Activated naive CD8-positive, alpha-beta T cell treated with anti-CD3 and anti-CD28 coated beads, Interleukin-2, amount 10 ng/mL, durations not matched to agents 7 days and 5 days (primary cell): ENCODE results near the gene SAMD8. TPM values are rescaled to one million over a fixed set of nuclear protein-coding genes. Genes with fewer than 3 reads are reported as not detected.
"Not testable (repeated sequence)": the region's sequence is repeated elsewhere in the genome, so short reads cannot be mapped to it uniquely, and the experiment has no call there.

Experiments used
- ATAC-seq: fragments of 150-1000 bp; cut with Tn5 transposase; one replicate; pipeline ENCODE4 v1.10.0; 2021; ENCODE audit warnings: low read depth, moderate library complexity
- POLR2A ChIA-PET: fragments of 350-600 bp; sonication (Branson Sonifier 250); formaldehyde crosslinking; loops from one replicate; lab custom pipeline; 2021; ENCODE audit warnings: antibody characterized with exemption; lab: Charles Lee
- DNase-seq: peaks from one replicate; pipeline ENCODE4 v3.0.0; 2021
- H3K27ac Mint-ChIP-seq: one replicate; pipeline ENCODE4 v1.8.0; 2022; ENCODE audit warnings: mild to moderate bottlenecking, mixed read lengths
- H3K27me3 Mint-ChIP-seq: one replicate; pipeline ENCODE4 v1.8.0; 2022; ENCODE audit warnings: mild to moderate bottlenecking, moderate library complexity, mixed read lengths
- H3K36me3 Mint-ChIP-seq: one replicate; pipeline ENCODE4 v1.8.0; 2021; ENCODE audit warnings: mild to moderate bottlenecking, mixed read lengths
- H3K4me1 Mint-ChIP-seq: one replicate; pipeline ENCODE4 v1.8.0; 2021; ENCODE audit warnings: mixed read lengths
- H3K4me3 Mint-ChIP-seq: one replicate; pipeline ENCODE4 v1.8.0; 2022; ENCODE audit warnings: mild to moderate bottlenecking, moderate library complexity, mixed read lengths
- H3K9me3 Mint-ChIP-seq: one replicate; pipeline ENCODE4 v1.8.0; 2021; ENCODE audit warnings: mixed read lengths
- total RNA-seq, 2 experiments: library from RNA; stranded (reverse); gene quantifications; one replicate each; pipeline ENCODE4 v1.2.3, GENCODE V29; 2021

SAMD8 gene
- total RNA-seq, 2 experiments from 2014 or later: 21.0 to 22.7 TPM

- not testable (repeated sequence) for H3K36me3 Mint-ChIP-seq, H3K4me3 Mint-ChIP-seq, H3K9me3 Mint-ChIP-seq, H3K27me3 Mint-ChIP-seq, DNase-seq, ATAC-seq
- Mint-ChIP-seq H3K4me1 (peaks cover 12% of the 10 kb centered on the region), H3K27ac (peak overlapping the region; percentile 42)
- POLR2A ChIA-PET: interaction anchor here (0.8 kb wide), 1 partner anchor 13 kb away, joined by 4 read pairs; no protein-coding TSS in a partner anchor
These were observed 91.7 kb downstream of the SAMD8 start for GRCh38 chr10:75203046-75203620.

DNA sequence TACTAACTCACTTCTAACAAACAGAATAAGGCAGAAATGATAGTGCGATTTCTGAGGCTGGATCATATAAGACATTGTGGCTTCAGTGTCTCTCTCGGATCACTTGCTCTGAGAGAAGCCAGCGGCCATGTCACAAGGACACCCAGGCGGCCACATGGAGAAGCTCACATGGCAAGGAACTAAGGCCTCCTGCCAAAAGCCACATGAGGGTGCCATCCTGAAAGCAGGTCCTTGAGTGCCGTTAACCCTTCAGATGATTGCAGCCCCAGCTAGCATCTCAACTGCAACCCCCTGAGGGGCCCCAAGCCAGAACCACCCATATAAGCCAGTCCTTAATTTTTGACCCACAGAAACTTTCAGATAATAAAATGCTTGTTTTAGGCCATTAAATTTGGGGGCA is 92.3 kb downstream of the SAMD8 start:
- Mint-ChIP-seq H3K27me3 (no peaks in the 10 kb centered on the region), H3K4me1 (peaks cover 16% of the 10 kb centered on the region), H3K9me3 (no peaks in the 10 kb centered on the region), H3K36me3 (no peaks in the 10 kb centered on the region), H3K27ac (no peak overlapping the region), H3K4me3 (no peak overlapping the region)
- ATAC-seq (no peak), DNase-seq (no peak)
- POLR2A ChIA-PET: interaction anchor here (0.8 kb wide), 1 partner anchor 13 kb away, joined by 4 read pairs; no protein-coding TSS in a partner anchor

GRCh38 chr10:75205908-75206307 is 94.5 kb downstream of the SAMD8 start:
- H3K27ac Mint-ChIP-seq: no peak overlapping the region
- no peak overlapping the region for H3K4me3 Mint-ChIP-seq
- H3K27me3 Mint-ChIP-seq: no peaks in the 10 kb centered on the region
- peaks cover 18% of the 10 kb centered on the region for H3K4me1 Mint-ChIP-seq
- ATAC-seq (no peak), DNase-seq (no peak)
- POLR2A ChIA-PET: interaction anchor here (0.6 to 1.8 kb wide), 2 partner anchors 10 to 28 kb away, joined by 4 to 10 read pairs; no protein-coding TSS in a partner anchor
- H3K9me3 Mint-ChIP-seq: no peaks in the 10 kb centered on the region
- H3K36me3 Mint-ChIP-seq: no peaks in the 10 kb centered on the region

DNA sequence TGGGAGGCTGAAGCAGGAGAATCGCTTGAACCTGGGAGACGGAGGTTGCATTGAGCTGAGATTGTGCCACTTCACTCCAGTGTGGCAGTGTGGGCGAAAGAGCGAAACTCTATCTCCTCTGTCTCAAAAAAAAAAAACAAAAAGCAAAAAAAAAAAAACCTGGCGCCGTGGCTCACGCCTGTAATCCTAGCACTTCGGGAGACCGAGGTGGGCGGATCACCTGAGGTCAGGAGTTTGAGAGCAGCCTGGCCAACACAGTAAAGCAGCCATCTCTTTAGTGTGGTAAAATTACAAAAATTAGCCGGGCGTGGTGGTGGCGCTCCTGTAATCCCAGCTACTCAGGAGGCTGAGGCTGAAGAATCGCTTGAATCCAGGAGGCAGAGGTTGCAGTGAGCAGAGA is 95.2 kb downstream of the SAMD8 start:
- DNase-seq, H3K27me3 Mint-ChIP-seq, H3K27ac Mint-ChIP-seq, H3K36me3 Mint-ChIP-seq, ATAC-seq, H3K9me3 Mint-ChIP-seq, H3K4me3 Mint-ChIP-seq: not testable (repeated sequence)
- H3K4me1 Mint-ChIP-seq: peaks cover 20% of the 10 kb centered on the region
- POLR2A ChIA-PET: interaction anchor here (1.8 kb wide), 1 partner anchor 28 kb away, joined by 10 read pairs; no protein-coding TSS in a partner anchor

- H3K36me3 Mint-ChIP-seq: peaks cover 8% of the 10 kb centered on the region
- H3K4me1 Mint-ChIP-seq: peaks cover 21% of the 10 kb centered on the region
- H3K27ac Mint-ChIP-seq: no peak overlapping the region
- DNase-seq: no peak
- POLR2A ChIA-PET: interaction anchor here (1.8 kb wide), 1 partner anchor 27 kb away, joined by 10 read pairs; no protein-coding TSS in a partner anchor
- no peak for ATAC-seq
- H3K27me3 Mint-ChIP-seq: no peaks in the 10 kb centered on the region
- H3K4me3 Mint-ChIP-seq: no peak overlapping the region
- H3K9me3 Mint-ChIP-seq: no peaks in the 10 kb centered on the region
These were observed 95.8 kb downstream of the SAMD8 start for GRCh38 chr10:75207079-75207856.

- H3K27me3 Mint-ChIP-seq: no peaks in the 10 kb centered on the region
- no peak overlapping the region for H3K27ac Mint-ChIP-seq
- no peak overlapping the region for H3K4me3 Mint-ChIP-seq
- DNase-seq (no peak), ATAC-seq (no peak)
- H3K9me3 Mint-ChIP-seq: no peaks in the 10 kb centered on the region
- peaks cover 26% of the 10 kb centered on the region for H3K4me1 Mint-ChIP-seq
- POLR2A ChIA-PET: no interaction called here
- peaks cover 13% of the 10 kb centered on the region for H3K36me3 Mint-ChIP-seq
These were observed 96.3 kb downstream of the SAMD8 start for GRCh38 chr10:75207857-75208144.

DNA sequence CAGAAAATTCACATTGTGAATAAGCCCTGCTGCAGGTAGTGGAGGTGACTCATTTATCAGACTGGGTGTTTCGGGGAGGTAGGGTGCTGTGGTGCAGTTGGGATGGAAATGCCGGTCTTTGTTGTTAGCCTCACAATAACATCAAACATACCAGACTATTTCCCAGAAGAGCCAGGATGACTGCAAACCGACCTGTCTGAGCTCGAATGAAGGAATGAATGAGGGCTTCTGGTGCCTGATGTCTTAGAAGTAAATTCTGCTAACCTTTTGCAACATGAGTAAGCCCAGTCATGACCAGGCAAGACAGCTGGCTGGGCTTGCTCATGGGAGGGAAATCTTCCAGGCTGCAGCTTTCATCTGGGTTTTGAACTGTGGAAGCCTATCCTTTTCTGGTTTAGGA is 96.7 kb downstream of the SAMD8 start:
- H3K27me3 Mint-ChIP-seq: no peaks in the 10 kb centered on the region
- peak overlapping the region; percentile 75 for H3K27ac Mint-ChIP-seq
- no peak overlapping the region for H3K4me3 Mint-ChIP-seq
- peaks cover 14% of the 10 kb centered on the region for H3K36me3 Mint-ChIP-seq
- POLR2A ChIA-PET: no interaction called here
- peaks cover 28% of the 10 kb centered on the region for H3K4me1 Mint-ChIP-seq
- no peak for DNase-seq
- H3K9me3 Mint-ChIP-seq: no peaks in the 10 kb centered on the region
- no peak for ATAC-seq

- ATAC-seq (no peak), DNase-seq (no peak)
These were observed 97.8 kb downstream of the SAMD8 start for GRCh38 chr10:75209086-75209920.

DNA sequence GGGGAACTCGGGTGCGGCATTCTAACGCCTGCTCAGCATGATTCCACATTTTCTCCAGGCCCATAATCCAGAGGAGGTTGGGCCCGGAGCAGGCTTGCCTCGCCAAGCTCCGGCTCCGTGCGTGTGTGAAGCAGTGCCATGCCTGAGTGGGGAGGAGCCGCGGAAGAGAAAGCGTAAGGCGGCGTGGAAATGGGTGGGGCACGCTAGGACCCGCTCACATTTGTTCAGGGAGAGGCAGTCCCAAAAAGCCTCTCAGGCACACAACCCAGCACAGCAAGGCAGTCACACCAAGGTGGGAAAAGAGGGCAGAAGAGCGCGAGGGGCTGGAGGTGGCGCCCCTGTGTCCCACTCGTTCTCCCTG is 98.4 kb downstream of the SAMD8 start:
- peak; percentile 78 for ATAC-seq
- Mint-ChIP-seq H3K4me1 (peaks cover 33% of the 10 kb centered on the region), H3K9me3 (no peaks in the 10 kb centered on the region), H3K27ac (peak overlapping the region; percentile 100), H3K36me3 (peaks cover 19% of the 10 kb centered on the region), H3K27me3 (no peaks in the 10 kb centered on the region), H3K4me3 (peak overlapping the region; percentile 100)
- peak; percentile 78 for DNase-seq
- POLR2A ChIA-PET: interaction anchor here (0.5 to 4.6 kb wide), 15 partner anchors 9 to 1041 kb away, joined by 3 to 97 read pairs (median 5); partner anchors contain the start of genes COMTD1 and SAMD8

More at GRCh38 chr10:75209086-75209920, 97.8 kb downstream of the SAMD8 start:
- Mint-ChIP-seq H3K27me3 (no peaks in the 10 kb centered on the region), H3K36me3 (peaks cover 19% of the 10 kb centered on the region), H3K27ac (peak overlapping the region; percentile 100), H3K9me3 (no peaks in the 10 kb centered on the region), H3K4me1 (peaks cover 32% of the 10 kb centered on the region), H3K4me3 (peak overlapping the region; percentile 100)
- POLR2A ChIA-PET: interaction anchor here (0.5 to 4.6 kb wide), 13 partner anchors 9 to 98 kb away, joined by 3 to 97 read pairs (median 6); partner anchors contain the start of genes COMTD1 and SAMD8

GRCh38 chr10:75210282-75211006 is 99.0 kb downstream of the SAMD8 start, which contains the start of gene VDAC2:
Gene VDAC2 (plus strand): TSS chr10:75210796. CDS start chr10:75211159, 363 bp downstream.
- H3K27me3 Mint-ChIP-seq: no peaks in the 10 kb centered on the region
- peaks cover 34% of the 10 kb centered on the region for H3K4me1 Mint-ChIP-seq
- no peaks in the 10 kb centered on the region for H3K9me3 Mint-ChIP-seq
- H3K27ac Mint-ChIP-seq: peak within 1 kb of the TSS; percentile 100
- peak within 1 kb of the TSS; percentile 100 for H3K4me3 Mint-ChIP-seq
- DNase-seq (peak; percentile 99), ATAC-seq (peak; percentile 84)
- POLR2A ChIA-PET: interaction anchor here (0.5 to 4.6 kb wide), 21 partner anchors 9 to 1041 kb away, joined by 3 to 97 read pairs (median 5); partner anchors contain the start of genes COMTD1 and SAMD8
- H3K36me3 Mint-ChIP-seq: peaks cover 19% of the 10 kb centered on the region

DNA sequence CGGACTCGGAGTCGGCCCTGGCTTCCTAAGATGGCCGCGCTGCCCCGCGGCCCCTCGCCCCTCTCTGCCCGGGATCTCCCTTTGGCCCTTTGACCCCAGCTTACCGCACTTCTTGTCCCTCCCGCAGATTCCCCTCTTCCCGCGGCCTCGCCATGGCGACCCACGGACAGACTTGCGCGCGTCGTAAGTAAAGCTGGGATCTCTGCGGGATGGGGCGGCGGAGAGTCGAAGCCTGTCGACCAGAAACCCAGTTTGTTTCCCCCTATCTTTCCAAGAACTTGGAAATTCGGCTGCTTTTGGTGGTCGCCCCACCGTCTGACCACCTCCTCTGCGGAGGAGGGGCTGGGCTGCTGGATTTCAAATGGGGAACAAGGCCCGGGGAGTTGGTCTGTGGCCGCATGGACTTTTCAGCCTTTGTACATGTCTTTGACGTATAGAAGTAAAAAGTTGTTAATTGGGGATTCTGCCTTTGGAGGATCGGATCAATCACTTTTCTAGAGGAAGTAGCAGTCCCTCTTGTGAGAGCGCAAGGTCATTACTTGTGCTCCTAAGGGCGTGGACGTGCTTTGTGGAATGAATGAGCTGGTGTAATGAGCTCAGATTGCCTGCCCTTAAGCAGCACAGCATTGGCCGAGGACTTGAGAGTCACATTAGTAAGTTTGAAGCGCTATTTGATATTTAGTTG is 99.7 kb downstream of the SAMD8 start:
- POLR2A ChIA-PET: interaction anchor here (0.6 to 4.6 kb wide), 16 partner anchors 8 to 1021 kb away, joined by 3 to 97 read pairs (median 6); partner anchors contain the start of genes COMTD1 and SAMD8
- Mint-ChIP-seq H3K27me3 (no peaks in the 10 kb centered on the region), H3K4me1 (peaks cover 35% of the 10 kb centered on the region), H3K9me3 (no peaks in the 10 kb centered on the region), H3K36me3 (peaks cover 22% of the 10 kb centered on the region), H3K27ac (peak overlapping the region; percentile 100), H3K4me3 (peak overlapping the region; percentile 100)
- no peak for ATAC-seq
- no peak for DNase-seq

- ATAC-seq (no peak), DNase-seq (no peak)
- Mint-ChIP-seq H3K36me3 (peaks cover 24% of the 10 kb centered on the region), H3K27ac (no peak overlapping the region), H3K9me3 (no peaks in the 10 kb centered on the region), H3K4me3 (peak overlapping the region; percentile 100), H3K27me3 (no peaks in the 10 kb centered on the region), H3K4me1 (peaks cover 42% of the 10 kb centered on the region)
- POLR2A ChIA-PET: interaction anchor here (4.6 kb wide), 1 partner anchor 21 kb away, joined by 97 read pairs; the partner anchor contains the start of gene COMTD1
These were observed 100.9 kb downstream of the SAMD8 start for GRCh38 chr10:75212343-75212742.
